Right lobe of liver (tissue), 6 donors: ENCODE results near the gene GNGT2. TPM values are rescaled to one million over a fixed set of nuclear protein-coding genes. Genes with fewer than 3 reads are reported as not detected.

Experiments
- ATAC-seq, 4 donors: fragments of 200-7000 bp; cut with Tn5 transposase; one replicate each; pipeline ENCODE4 v1.9.1; 2020; ENCODE audit warnings: mild to moderate bottlenecking in 4 of 4, moderate library complexity in 4 of 4
- DNase-seq, 3 donors: peaks; one replicate each; pipeline ENCODE4 v3.0.0-alpha.2; 2020
- H3K27ac ChIP-seq, 3 donors: fragments of 200-600 bp; one replicate each; pipeline ENCODE4 v1.8.0; 2022
- H3K27me3 ChIP-seq, 2 donors: fragments of 200-600 bp; one replicate each; pipeline ENCODE4 v1.8.0; 2022
- H3K36me3 ChIP-seq, 4 donors: fragments of 200-600 bp; sonication (generic) in 1 of 4; one replicate each; pipeline versions ENCODE4 v1.5.1 to v1.8.0; 2017 to 2022; ENCODE audit warnings: control low read depth in 1 of 4
- H3K4me1 ChIP-seq, 4 donors: fragments of 200-600 bp; sonication (generic) in 1 of 4; one replicate each; pipeline versions ENCODE4 v1.5.1 to v1.8.0; 2017 to 2022; ENCODE audit warnings: control low read depth in 1 of 4
- H3K4me3 ChIP-seq, 3 donors: fragments of 200-600 bp; one replicate each; pipeline ENCODE4 v1.8.0; 2022
- H3K9me3 ChIP-seq, 4 donors: fragments of 200-600 bp; sonication (generic) in 1 of 4; one replicate each; pipeline versions ENCODE4 v1.5.1 to v1.8.0; 2017 to 2022; ENCODE audit warnings: control low read depth in 1 of 4
- CTCF ChIP-seq, 4 donors: fragments of 200-600 bp in 3 of 4; fragments of 450-650 bp in 1 of 4; IDR thresholded peaks; one replicate each; pipeline versions ENCODE4 v1.5.1 to v1.8.0; 2016 to 2022; ENCODE audit warnings: antibody characterized with exemption in 4 of 4, mild to moderate bottlenecking in 2 of 4
- POLR2A ChIP-seq: fragments of 450-650 bp; IDR thresholded peaks from one replicate; pipeline ENCODE4 v1.6.1; 2017; ENCODE audit warnings: antibody characterized with exemption, mild to moderate bottlenecking
- WGBS: methylation state at CpG from one replicate; pipeline ENCODE4 v1.1.6; 2018; ENCODE audit warnings: low coverage, low lambda C conversion rate; ENCODE audit not compliant: insufficient coverage; ENCODE audit errors: missing lambda C conversion rate; 5-methylcytosine and 5-hydroxymethylcytosine counted together
- intact Hi-C, 2 donors: fragments of 100-400 bp; cut with DNase I; formaldehyde crosslinking; loops; one replicate each; pipeline versions ENCODE4 v1.11.2 to v1.14.1; 2022
- total RNA-seq, 6 experiments: library from RNA; depleted of rRNA in 2 of 6; stranded (reverse); fragments of >200 nt in 2 of 6; fragmentation: NEBNext Ultra II Directional in 3 of 6; extraction: Animal tissue kit (Norgen Biotek cat#: 25700) in 3 of 6; gene quantifications; one replicate each; pipeline versions ENCODE4 v1.1.0 to v1.2.4, GENCODE V29; 2016 to 2023
- donor health status: DM: no; HTN: yes; CAD: no.
- donor health status: DM: no; HTN: no; CAD: no.
- donor health status: DM: no; HTN: no; CAD: no.
- donor health status: DM: no; HTN: yes; CAD: no.
- donor health status: DM: no; HTN: yes; CAD: no.

Gene GNGT2
- total RNA-seq, 6 experiments from 2014 or later, result 0.61 to 1.6 (median 1.2) TPM

GRCh38 chr17:49214676-49215360 is 4.4 kb upstream of the GNGT2 start:
- intact Hi-C loops, result no loop called here
- Histone ChIP-seq H3K27me3 (no peaks in the 10 kb centered on the region), H3K36me3 (no peaks in the 10 kb centered on the region), H3K4me1 (no peaks in the 10 kb centered on the region), H3K27ac (peak overlapping the region in 2 of 3 donors; percentile 17 to 40), H3K4me3 (no peak overlapping the region), H3K9me3 (no peaks in the 10 kb centered on the region)
- ATAC-seq (no peak), DNase-seq (no peak)
- TF ChIP-seq CTCF (IDR thresholded peaks at IDR 0.05), result no peak
- WGBS, result 42% methylated on average over 12 of the region's 12 CpGs

- intact Hi-C loops, result no loop called here
- H3K4me3 ChIP-seq, result no peak overlapping the region
- H3K4me1 ChIP-seq, result no peaks in the 10 kb centered on the region
- no peaks in the 10 kb centered on the region for H3K9me3 ChIP-seq
- ATAC-seq, result no peak
- no peak for DNase-seq
- no peaks in the 10 kb centered on the region for H3K27me3 ChIP-seq
- TF ChIP-seq POLR2A (no peak), CTCF (IDR thresholded peaks at IDR 0.05) (no peak)
- H3K27ac ChIP-seq, result peak overlapping the region in 1 of 3 donors; percentile 17
- H3K36me3 ChIP-seq, result no peaks in the 10 kb centered on the region
- 69% methylated on average over 2 of the region's 2 CpGs for WGBS
Observed at GRCh38 chr17:49213847-49214246, 3.5 kb upstream of the GNGT2 start.

- Histone ChIP-seq H3K4me1 (no peaks in the 10 kb centered on the region), H3K36me3 (no peaks in the 10 kb centered on the region), H3K27me3 (no peaks in the 10 kb centered on the region), H3K4me3 (no peak overlapping the region), H3K27ac (no peak overlapping the region), H3K9me3 (no peaks in the 10 kb centered on the region)
- ATAC-seq (no peak), DNase-seq (no peak)
- WGBS, result 62% methylated on average over 4 of the region's 5 CpGs
- TF ChIP-seq CTCF (IDR thresholded peaks at IDR 0.05), result no peak
- no peak for TF ChIP-seq POLR2A
- intact Hi-C loops, result no loop called here
Observed at GRCh38 chr17:49213399-49213798, 3.0 kb upstream of the GNGT2 start.

- DNase-seq, result no peak
- ATAC-seq, result no peak
- Histone ChIP-seq H3K36me3 (no peaks in the 10 kb centered on the region), H3K4me1 (no peaks in the 10 kb centered on the region), H3K9me3 (no peaks in the 10 kb centered on the region), H3K27ac (peak overlapping the region in 1 of 3 donors; percentile 4), H3K27me3 (no peaks in the 10 kb centered on the region), H3K4me3 (no peak overlapping the region)
- TF ChIP-seq CTCF (IDR thresholded peaks at IDR 0.05), result no peak
- no peak for TF ChIP-seq POLR2A
- WGBS, result 47% methylated on average over 9 of the region's 10 CpGs
- intact Hi-C loops, result no loop called here
Observed at GRCh38 chr17:49209061-49209571, 1.3 kb downstream of the GNGT2 start.
